IMR-90 (cell line): ENCODE data around the gene POU4F2. TPM values are rescaled to one million over a fixed set of nuclear protein-coding genes. Genes with fewer than 3 reads are reported as not detected.

Experiments used
- ATAC-seq: fragments of 200-7000 bp; cut with Tn5 transposase; 2 replicates; pipeline ENCODE4 v1.9.1; 2020; ENCODE audit warnings: low read depth, mild to moderate bottlenecking, moderate library complexity
- BruUV-seq: library from RNA; stranded (reverse); fragments of 400-500 nt; replicated peaks from 2 replicates; lab custom pipeline; 2021; lab: Mats Ljungman, UMichigan
- CTCF ChIA-PET: fragments of 300-600 bp; formaldehyde crosslinking; extraction: SDS; loops from one replicate; lab custom pipeline; 2021; ENCODE audit warnings: antibody characterized with exemption; lab: Yijun Ruan, JAX
- POLR2A ChIA-PET: fragments of 300-600 bp; sonication (Branson Sonifier 250); formaldehyde crosslinking; loops from one replicate; lab custom pipeline; 2022; ENCODE audit warnings: antibody characterized with exemption; ENCODE audit not compliant: unreplicated experiment; lab: Charles Lee
- DNase-seq: peaks from one replicate; pipeline ENCODE4 v3.0.0; 2013
- H2AFZ ChIP-seq: replicated peaks from 2 replicates; pipeline ENCODE3; 2013; ENCODE audit warnings: low read length, mild to moderate bottlenecking; ENCODE audit not compliant: poor library complexity
- H2AK5ac ChIP-seq: 2 replicates; pipeline ENCODE4 v1.6.1; 2013; ENCODE audit warnings: low read depth, low read length, inconsistent platforms
- H2AK9ac ChIP-seq: replicated peaks from 2 replicates; pipeline ENCODE3; 2013; ENCODE audit warnings: mild to moderate bottlenecking, low read depth, low read length, moderate library complexity; ENCODE audit not compliant: poor library complexity
- H2BK120ac ChIP-seq: 2 replicates; pipeline ENCODE4 v1.6.1; 2013; ENCODE audit warnings: low read depth, low read length, inconsistent platforms
- H2BK15ac ChIP-seq: 3 replicates; pipeline ENCODE4 v1.6.1; 2013; ENCODE audit warnings: low read depth, low read length, inconsistent platforms
- H2BK20ac ChIP-seq: 2 replicates; pipeline ENCODE4 v1.6.1; 2013; ENCODE audit warnings: low read depth, mild to moderate bottlenecking, inconsistent platforms, low read length, moderate library complexity
- H2BK5ac ChIP-seq: 2 replicates; pipeline ENCODE4 v1.6.1; 2013; ENCODE audit warnings: mild to moderate bottlenecking, low read depth, low read length, inconsistent platforms; ENCODE audit not compliant: poor library complexity, severe bottlenecking
- H3K14ac ChIP-seq: replicated peaks from 2 replicates; pipeline ENCODE4 v1.6.1; 2013; ENCODE audit warnings: low read depth, low read length, inconsistent platforms
- H3K18ac ChIP-seq: 2 replicates; pipeline ENCODE4 v1.6.1; 2013; ENCODE audit warnings: low read depth, low read length, control low read depth
- H3K23ac ChIP-seq: 2 replicates; pipeline ENCODE4 v1.6.1; 2013; ENCODE audit warnings: low read depth, low read length, inconsistent platforms
- H3K27ac ChIP-seq: 2 replicates; pipeline ENCODE4 v1.5.1; 2013; ENCODE audit warnings: mild to moderate bottlenecking, control low read depth, low read length; ENCODE audit not compliant: insufficient read depth
- H3K27me3 ChIP-seq: 2 replicates; pipeline ENCODE4 v1.6.1; 2013; ENCODE audit warnings: low read length; ENCODE audit not compliant: control insufficient read depth, insufficient read depth
- H3K36me3 ChIP-seq: 2 replicates; pipeline ENCODE4 v1.6.1; 2013; ENCODE audit warnings: low read length, mixed read lengths; ENCODE audit not compliant: control insufficient read depth, insufficient read depth
- H3K4ac ChIP-seq: 2 replicates; pipeline ENCODE4 v1.6.1; 2013; ENCODE audit warnings: low read depth, low read length, inconsistent platforms
- H3K4me1 ChIP-seq: 2 replicates; pipeline ENCODE4 v1.6.1; 2013; ENCODE audit warnings: low read length, mixed read lengths; ENCODE audit not compliant: control insufficient read depth, insufficient read depth
- H3K4me2 ChIP-seq: 2 replicates; pipeline ENCODE4 v1.6.1; 2013; ENCODE audit warnings: low read depth, mild to moderate bottlenecking, control low read depth, low read length, moderate library complexity
- H3K4me3 ChIP-seq: 2 replicates; pipeline ENCODE4 v1.5.1; 2013; ENCODE audit warnings: low read depth, mild to moderate bottlenecking, control low read depth, low read length, moderate library complexity; ENCODE audit not compliant: insufficient read depth
- H3K56ac ChIP-seq: 2 replicates; pipeline ENCODE4 v1.6.1; 2013; ENCODE audit warnings: low read length, inconsistent platforms; ENCODE audit not compliant: insufficient read depth; ENCODE audit errors: extremely low read depth
- H3K79me1 ChIP-seq, 2 experiments: 2 replicates each; pipeline ENCODE4 v1.6.1; 2013; ENCODE audit warnings: low read length in 2 of 2, inconsistent platforms in 1 of 2, low read depth in 1 of 2
- H3K9ac ChIP-seq: 2 replicates; pipeline ENCODE4 v1.6.1; 2013; ENCODE audit warnings: low read depth, low read length, control low read depth
- H3K9me1 ChIP-seq: 2 replicates; pipeline ENCODE4 v1.6.1; 2013; ENCODE audit warnings: low read length, inconsistent platforms; ENCODE audit not compliant: insufficient read depth
- H3K9me3 ChIP-seq: 2 replicates; pipeline ENCODE4 v1.6.1; 2013; ENCODE audit warnings: low read length; ENCODE audit not compliant: control insufficient read depth, insufficient read depth
- H4K20me1 ChIP-seq: 2 replicates; pipeline ENCODE4 v1.6.1; 2013; ENCODE audit warnings: low read length, inconsistent platforms; ENCODE audit not compliant: insufficient read depth
- H4K5ac ChIP-seq: 2 replicates; pipeline ENCODE4 v1.6.1; 2013; ENCODE audit warnings: mild to moderate bottlenecking, low read depth, low read length, control low read depth
- H4K8ac ChIP-seq, 2 experiments: 2 replicates each; pipeline ENCODE4 v1.6.1; 2013; ENCODE audit warnings: low read depth in 2 of 2, low read length in 2 of 2, control low read depth in 1 of 2, inconsistent platforms in 1 of 2
- H4K91ac ChIP-seq: 2 replicates; pipeline ENCODE4 v1.6.1; 2013; ENCODE audit warnings: low read depth, low read length, inconsistent platforms; ENCODE audit not compliant: insufficient read depth
- CEBPB ChIP-seq: IDR thresholded peaks from 2 replicates; pipeline ENCODE4 v1.6.1; 2012; ENCODE audit warnings: low read depth, low read length, improper control_type of control experiment
- CHD1 ChIP-seq: IDR thresholded peaks from 2 replicates; pipeline ENCODE4 v1.6.1; 2012; ENCODE audit warnings: low read depth, low read length, improper control_type of control experiment
- WGBS, 2 experiments: methylation state at CpG; one replicate each; pipeline versions ENCODE4 v1.1.5 to v1.1.7; 2013; ENCODE audit warnings: missing lambda C conversion rate in 2 of 2; ENCODE audit not compliant: insufficient read length in 1 of 2; ENCODE audit errors: extremely low coverage in 2 of 2; 5-methylcytosine and 5-hydroxymethylcytosine counted together
- dilution Hi-C: fragments of 300-500 bp; cut with HindIII; formaldehyde crosslinking; loops from one replicate; pipeline ENCODE4 v1.14.3; 2018; ENCODE audit warnings: low sequenced_read_pairs; ENCODE audit not compliant: unreplicated experiment
- in situ Hi-C: fragments of 300-500 bp; cut with MboI; formaldehyde crosslinking; loops from 3 replicates; pipeline ENCODE4 v1.14.3; 2019; ENCODE audit warnings: low sequenced_read_pairs, inconsistent platforms, mixed read lengths
- intact Hi-C: fragments of 100-400 bp; cut with micrococcal nuclease; formaldehyde crosslinking; loops from 2 replicates; pipeline ENCODE4 v1.10.0; 2022
- polyA plus RNA-seq, 3 experiments: library from polyadenylated mRNA; depleted of rRNA; stranded (reverse); fragments of >200 nt; gene quantifications; 2 replicates each; pipeline ENCODE4 v1.2.3, GENCODE V29; 2012; ENCODE audit warnings: low replicate concordance in 1 of 3
- total RNA-seq: library from RNA; depleted of rRNA; stranded (reverse); fragments of >200 nt; gene quantifications from 2 replicates; pipeline ENCODE4 v1.2.3, GENCODE V29; 2012; rRNA removed

The POU4F2 gene
- total and polyA plus RNA-seq, 2 of the 4 experiments (the other 2 are of a cell fraction) = not detected

DNA sequence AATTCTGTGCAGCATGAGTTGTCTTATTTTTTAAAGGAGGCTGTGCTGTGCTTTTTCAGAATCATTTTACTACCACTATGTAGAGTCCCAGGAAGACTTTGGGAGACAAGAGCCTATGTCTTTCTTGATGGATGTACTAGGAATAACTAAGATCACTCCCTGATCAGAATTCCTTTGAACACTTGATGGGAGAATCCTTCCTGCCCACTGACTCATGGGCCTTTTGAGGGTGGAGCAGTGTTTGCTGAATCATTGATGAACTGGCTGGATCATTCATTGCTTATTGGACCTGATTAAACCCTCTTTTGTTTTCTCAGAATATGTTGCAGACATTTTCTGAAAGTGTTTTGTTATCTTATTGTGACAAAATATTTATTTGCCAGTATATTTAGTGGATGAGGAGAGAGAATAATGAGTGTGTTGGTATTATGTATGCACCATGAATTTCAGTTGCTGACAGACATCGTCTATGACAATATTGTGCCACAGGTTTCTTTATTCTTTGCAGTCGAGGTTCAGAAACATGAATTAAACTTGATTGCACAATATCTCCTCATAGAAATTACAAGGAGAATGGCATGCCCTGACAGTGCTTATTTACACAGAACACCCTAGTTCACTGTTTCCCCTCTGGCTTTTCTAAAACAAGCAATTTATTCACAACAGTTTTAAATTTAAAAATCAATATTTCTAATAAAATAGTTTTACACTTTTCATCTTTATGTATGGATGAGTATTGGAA lies 36.3 kb downstream of the POU4F2 start:
- no peak overlapping the region for H2BK120ac ChIP-seq
- no peak overlapping the region for H2AK9ac ChIP-seq
- TF ChIP-seq CEBPB (peak; percentile 74), CHD1 (no peak)
- no peak overlapping the region for H3K27ac ChIP-seq
- H4K91ac ChIP-seq = no peak overlapping the region
- H2BK15ac ChIP-seq = no peak overlapping the region
- no peaks in the 10 kb centered on the region for H3K36me3 ChIP-seq
- no CpG with 5 or more reads among the region's 2 CpGs for WGBS, 2 experiments
- H3K9me1 ChIP-seq = no peaks in the 10 kb centered on the region
- ChIA-PET POLR2A (no interaction called here), CTCF (no interaction called here)
- no peak overlapping the region for H2AFZ ChIP-seq
- H3K4ac ChIP-seq = no peak overlapping the region
- H3K4me2 ChIP-seq = no peak overlapping the region
- dilution Hi-C loops (no loop called here), intact Hi-C loops (no loop called here), in situ Hi-C loops (no loop called here)
- H2AK5ac ChIP-seq = no peak overlapping the region
- DNase-seq (no peak), ATAC-seq (no peak)
- H3K9me3 ChIP-seq = no peaks in the 10 kb centered on the region
- no peak overlapping the region for H2BK5ac ChIP-seq
- no peak overlapping the region for H3K56ac ChIP-seq
- H3K18ac ChIP-seq = no peak overlapping the region
- H3K4me3 ChIP-seq = no peak overlapping the region
- H2BK20ac ChIP-seq = no peak overlapping the region
- no peak overlapping the region for H3K14ac ChIP-seq
- H3K23ac ChIP-seq = no peak overlapping the region
- H3K9ac ChIP-seq = no peak overlapping the region
- no peaks in the 10 kb centered on the region for H3K79me1 ChIP-seq
- H4K8ac ChIP-seq = no peak overlapping the region
- no peaks in the 10 kb centered on the region for H4K20me1 ChIP-seq
- no peaks in the 10 kb centered on the region for H3K4me1 ChIP-seq
- BruUV-seq = no TSS peak
- H4K5ac ChIP-seq = no peak overlapping the region
- no peaks in the 10 kb centered on the region for H3K27me3 ChIP-seq

Other genes with a start within 250 kb of the POU4F2 start
- 8.4 and 15.3 TPM in 2 replicates for gene SLC10A7, start 117.0 kb upstream of the POU4F2 start, total RNA-seq
- 4.3 and 5.2 TPM in 2 replicates for gene SLC10A7, start 117.0 kb upstream of the POU4F2 start, polyA plus RNA-seq (2012; rRNA removed)